ENCODE data around the gene CD3G.
"Not testable (repeated sequence)": the region's sequence is repeated elsewhere in the genome, so short reads cannot be mapped to it uniquely, and the experiment has no call there.

The CD3G gene

GRCh38 chr11:118374729-118375128 is 30.6 kb downstream of the CD3G start:
- no peak for DNase-seq (ENCODE audit: extremely low read depth in 1 of 2, low read depth in 1 of 2)

- no peak for DNase-seq (ENCODE audit: extremely low read depth in 1 of 2, low read depth in 1 of 2)
Observed at GRCh38 chr11:118375978-118376377, 31.8 kb downstream of the CD3G start.

GRCh38 chr11:118379497-118379896 is 35.4 kb downstream of the CD3G start:
- DNase-seq (ENCODE audit: extremely low read depth in 1 of 2, low read depth in 1 of 2): no peak

- no peak for DNase-seq (ENCODE audit: extremely low read depth in 1 of 2, low read depth in 1 of 2)
Observed at GRCh38 chr11:118380571-118380970, 36.4 kb downstream of the CD3G start.

GRCh38 chr11:118382954-118383353 is 38.8 kb downstream of the CD3G start:
- DNase-seq (ENCODE audit: extremely low read depth in 1 of 2, low read depth in 1 of 2): no peak

- no peak for DNase-seq (ENCODE audit: extremely low read depth in 1 of 2, low read depth in 1 of 2)
Observed at GRCh38 chr11:118383657-118384056, 39.5 kb downstream of the CD3G start.

- DNase-seq (ENCODE audit: extremely low read depth in 1 of 2, low read depth in 1 of 2): no peak
Observed at GRCh38 chr11:118396097-118396501, 52.0 kb downstream of the CD3G start.

GRCh38 chr11:118397448-118397847 is 53.3 kb downstream of the CD3G start:
- DNase-seq (ENCODE audit: extremely low read depth in 1 of 2, low read depth in 1 of 2): no peak

GRCh38 chr11:118398791-118399559 is 54.8 kb downstream of the CD3G start:
- DNase-seq (ENCODE audit: extremely low read depth in 1 of 2, low read depth in 1 of 2): peak in 1 of 2 donors; percentile 24

- peak; percentile 77 to 90 for DNase-seq (ENCODE audit: extremely low read depth in 1 of 2, low read depth in 1 of 2)
Observed at GRCh38 chr11:118401151-118401879, 57.2 kb downstream of the CD3G start, which contains the start of gene ATP5MG. TSS of gene ATP5MG (plus strand) at chr11:118401606. CDS start at chr11:118401666, 60 bp downstream.

GRCh38 chr11:118401880-118402590 is 57.9 kb downstream of the CD3G start:
- DNase-seq (ENCODE audit: extremely low read depth in 1 of 2, low read depth in 1 of 2): no peak

- not testable (repeated sequence) for DNase-seq (ENCODE audit: extremely low read depth in 1 of 2, low read depth in 1 of 2)
Observed at GRCh38 chr11:118402594-118402993, 58.5 kb downstream of the CD3G start.

Data from stimulated activated CD8-positive, alpha-beta memory T cell treated with anti-CD3 and anti-CD28 coated beads, Interleukin-7, amount 100 ng/mL, for 48 hours (primary cell).